GM19452 (cell line): ENCODE results near the gene MLXIPL.
"Not testable (repeated sequence)": the region's sequence is repeated elsewhere in the genome, so short reads cannot be mapped to it uniquely, and the experiment has no call there.

Experiments
- ATAC-seq: cut with Tn5 transposase; IDR thresholded peaks from one replicate; pipeline ENCODE4 v1.9.1; 2021; ENCODE audit not compliant: unreplicated experiment

Gene MLXIPL

GRCh38 chr7:73614937-73615336 lies 9.4 kb downstream of the MLXIPL start:
- not testable (repeated sequence) for ATAC-seq

- no peak for ATAC-seq
Measured at GRCh38 chr7:73613954-73614735, 10.2 kb downstream of the MLXIPL start.

- no peak for ATAC-seq
Measured at GRCh38 chr7:73612598-73613269, 11.6 kb downstream of the MLXIPL start.

GRCh38 chr7:73611017-73611555 lies 13.2 kb downstream of the MLXIPL start:
- no peak for ATAC-seq

- no peak for ATAC-seq
Measured at GRCh38 chr7:73610105-73610504, 14.2 kb downstream of the MLXIPL start.

- ATAC-seq: not testable (repeated sequence)
Measured at GRCh38 chr7:73607692-73607983, 16.7 kb downstream of the MLXIPL start.

GRCh38 chr7:73606801-73607691 lies 17.3 kb downstream of the MLXIPL start:
- ATAC-seq: no peak

- ATAC-seq: no peak
Measured at GRCh38 chr7:73605601-73606220, 18.6 kb downstream of the MLXIPL start.

- no peak for ATAC-seq
Measured at GRCh38 chr7:73602721-73603651, 21.3 kb downstream of the MLXIPL start.

GRCh38 chr7:73599916-73600315 lies 24.4 kb downstream of the MLXIPL start:
- no peak for ATAC-seq

GRCh38 chr7:73599151-73599882 lies 25.0 kb downstream of the MLXIPL start:
- ATAC-seq: no peak

- no peak for ATAC-seq
Measured at GRCh38 chr7:73597978-73598782, 26.1 kb downstream of the MLXIPL start.

GRCh38 chr7:73596191-73597065 lies 27.9 kb downstream of the MLXIPL start:
- ATAC-seq: no peak

- no peak for ATAC-seq
Measured at GRCh38 chr7:73595358-73595757, 29.0 kb downstream of the MLXIPL start.

- ATAC-seq: no peak
Measured at GRCh38 chr7:73593207-73594045, 30.9 kb downstream of the MLXIPL start.

GRCh38 chr7:73586911-73587310 lies 37.4 kb downstream of the MLXIPL start:
- no peak for ATAC-seq

GRCh38 chr7:73585196-73585595 lies 39.1 kb downstream of the MLXIPL start:
- no peak for ATAC-seq
